HEK293T (cell line): ENCODE results near the gene MAP2K5.

Source experiments
- CTCF ChIA-PET: fragments of 350-600 bp; formaldehyde crosslinking; extraction: SDS; loops from one replicate; lab custom pipeline; 2021; ENCODE audit warnings: antibody characterized with exemption, inconsistent platforms; lab: Yijun Ruan, JAX
- POLR2A ChIA-PET: fragments of 350-600 bp; formaldehyde crosslinking; extraction: SDS; loops from one replicate; lab custom pipeline; 2020; ENCODE audit warnings: antibody characterized with exemption, inconsistent platforms; lab: Yijun Ruan, JAX
- DNase-seq: peaks from one replicate; pipeline ENCODE4 v3.0.0; 2012; ENCODE audit warnings: mixed read lengths; ENCODE audit errors: extremely low spot score
- ARNT ChIP-seq: fragments of 450-650 bp; IDR thresholded peaks from 2 replicates; pipeline ENCODE4 v1.6.1; 2017; ENCODE audit warnings: mild to moderate bottlenecking
- BHLHE40 ChIP-seq: fragments of 450-650 bp; IDR thresholded peaks from 2 replicates; pipeline ENCODE4 v1.6.1; 2016; ENCODE audit warnings: mild to moderate bottlenecking, moderate library complexity, borderline replicate concordance
- CTBP1 ChIP-seq: fragments of 450-650 bp; IDR thresholded peaks from 2 replicates; pipeline ENCODE4 v1.6.1; 2016; ENCODE audit warnings: borderline replicate concordance
- ELF4 ChIP-seq: fragments of 450-650 bp; IDR thresholded peaks from 2 replicates; pipeline ENCODE4 v1.6.1; 2017; ENCODE audit warnings: antibody characterized with exemption
- FOXA1 ChIP-seq: fragments of 450-650 bp; IDR thresholded peaks from 2 replicates; pipeline ENCODE4 v1.6.1; 2016; ENCODE audit warnings: mild to moderate bottlenecking
- FOXK2 ChIP-seq: fragments of 450-650 bp; IDR thresholded peaks from 2 replicates; pipeline ENCODE4 v1.6.1; 2016; ENCODE audit warnings: mild to moderate bottlenecking
- FOXM1 ChIP-seq: fragments of 450-650 bp; IDR thresholded peaks from 2 replicates; pipeline ENCODE4 v1.6.1; 2017; ENCODE audit warnings: mild to moderate bottlenecking, borderline replicate concordance
- HDGF ChIP-seq: fragments of 450-650 bp; IDR thresholded peaks from 2 replicates; pipeline ENCODE4 v1.6.1; 2017; ENCODE audit warnings: antibody characterized with exemption, borderline replicate concordance
- L3MBTL2 ChIP-seq: fragments of 450-650 bp; conservative IDR thresholded peaks from 2 replicates; pipeline ENCODE4 v1.6.1; 2016; ENCODE audit warnings: mild to moderate bottlenecking
- LEF1 ChIP-seq: fragments of 450-650 bp; IDR thresholded peaks from 2 replicates; pipeline ENCODE4 v1.6.1; 2017; ENCODE audit warnings: mild to moderate bottlenecking, borderline replicate concordance
- NFRKB ChIP-seq: fragments of 450-650 bp; IDR thresholded peaks from 2 replicates; pipeline ENCODE4 v1.6.1; 2016; ENCODE audit warnings: mild to moderate bottlenecking, moderate library complexity
- PKNOX1 ChIP-seq: fragments of 450-650 bp; IDR thresholded peaks from 2 replicates; pipeline ENCODE4 v1.6.1; 2016
- SP1 ChIP-seq: fragments of 450-650 bp; IDR thresholded peaks from 2 replicates; pipeline ENCODE4 v1.6.1; 2017
- SUZ12 ChIP-seq: fragments of 450-650 bp; IDR thresholded peaks from 2 replicates; pipeline ENCODE4 v1.6.1; 2016; ENCODE audit warnings: mild to moderate bottlenecking
- TARDBP ChIP-seq: fragments of 450-650 bp; IDR thresholded peaks from 2 replicates; pipeline ENCODE4 v1.6.1; 2016
- ZNF384 ChIP-seq: fragments of 450-650 bp; IDR thresholded peaks from 2 replicates; pipeline ENCODE4 v1.6.1; 2016

MAP2K5 gene

GRCh38 chr15:67825881-67826716 lies 283.6 kb downstream of the MAP2K5 start:
- no peak for DNase-seq
- ChIA-PET POLR2A (no interaction called here), CTCF (no interaction called here)
- TF ChIP-seq ZNF384 (no peak), FOXK2 (no peak), BHLHE40 (no peak), TARDBP (no peak), L3MBTL2 (no peak), HDGF (no peak), PKNOX1 (no peak)

- ChIA-PET POLR2A (no interaction called here), CTCF (no interaction called here)
- TF ChIP-seq TARDBP, result no peak
- TF ChIP-seq ELF4, result no peak
- TF ChIP-seq BHLHE40, result no peak
- no peak for TF ChIP-seq CTBP1
- TF ChIP-seq SUZ12, result no peak
- no peak for TF ChIP-seq ZNF384
- TF ChIP-seq NFRKB, result no peak
- no peak for TF ChIP-seq FOXA1
- no peak for TF ChIP-seq FOXK2
- no peak for DNase-seq
These were observed 284.4 kb downstream of the MAP2K5 start for GRCh38 chr15:67826717-67827561.

GRCh38 chr15:67827562-67828277 lies 285.2 kb downstream of the MAP2K5 start:
- POLR2A ChIA-PET, result no interaction called here
- no peak for DNase-seq
- CTCF ChIA-PET, result no interaction called here
- TF ChIP-seq TARDBP, result no peak
- no peak for TF ChIP-seq PKNOX1
- no peak for TF ChIP-seq L3MBTL2
- no peak for TF ChIP-seq SUZ12

- TF ChIP-seq ZNF384 (no peak), NFRKB (no peak), SP1 (no peak), PKNOX1 (no peak), FOXM1 (no peak), ELF4 (no peak), ARNT (no peak), CTBP1 (no peak), LEF1 (no peak), L3MBTL2 (no peak), HDGF (no peak), BHLHE40 (no peak), FOXK2 (no peak), TARDBP (no peak)
- DNase-seq, result no peak
- CTCF ChIA-PET, result no interaction called here
- POLR2A ChIA-PET, result no interaction called here
These were observed 285.9 kb downstream of the MAP2K5 start for GRCh38 chr15:67828278-67828968.

GRCh38 chr15:67828969-67829646 lies 286.6 kb downstream of the MAP2K5 start:
- ChIA-PET POLR2A (no interaction called here), CTCF (no interaction called here)
- DNase-seq, result no peak
- no peak for TF ChIP-seq FOXM1
- TF ChIP-seq PKNOX1, result no peak
